H1 (cell line): ENCODE measurements around the gene PLEKHA1. TPM values are rescaled to one million over a fixed set of nuclear protein-coding genes. Genes with fewer than 3 reads are reported as not detected.

Experiments
- CTCF ChIA-PET: fragments of 300-600 bp; sonication (Branson Sonifier 250); formaldehyde crosslinking; loops from one replicate; lab custom pipeline; 2021; ENCODE audit not compliant: partially characterized antibody; lab: Charles Lee
- POLR2A ChIA-PET: fragments of 300-600 bp; sonication (Branson Sonifier 250); formaldehyde crosslinking; loops from one replicate; lab custom pipeline; 2021; ENCODE audit warnings: inconsistent platforms; ENCODE audit not compliant: partially characterized antibody; lab: Charles Lee
- DNase-seq, 2 experiments: peaks; one replicate each; pipeline versions ENCODE4 v3.0.0 to v3.0.0-alpha.2; 2010 to 2022; ENCODE audit warnings: low spot score in 2 of 2, low read depth in 1 of 2, mixed read lengths in 1 of 2
- FAIRE-seq: peaks from 2 replicates; lab custom pipeline; 2011; peaks lifted over from hg19 to GRCh38; lab: Jason Lieb, UNC
- H2AFZ ChIP-seq: 2 replicates; pipeline ENCODE4 v1.8.1; 2012; ENCODE audit warnings: low read length, inconsistent platforms
- H2AK5ac ChIP-seq: 2 replicates; pipeline ENCODE4 v1.6.1; 2013; ENCODE audit warnings: low read depth, low read length
- H2BK120ac ChIP-seq: replicated peaks from 2 replicates; pipeline ENCODE3; 2013; ENCODE audit warnings: low read depth, low read length, inconsistent platforms
- H2BK12ac ChIP-seq: 2 replicates; pipeline ENCODE4 v1.6.1; 2013; ENCODE audit warnings: low read depth, low read length
- H2BK15ac ChIP-seq: 2 replicates; pipeline ENCODE4 v1.6.1; 2013; ENCODE audit warnings: low read length
- H2BK20ac ChIP-seq: 2 replicates; pipeline ENCODE4 v1.6.1; 2013; ENCODE audit warnings: low read length
- H2BK5ac ChIP-seq: 2 replicates; pipeline ENCODE4 v1.6.1; 2013; ENCODE audit warnings: low read depth, low read length
- H3K14ac ChIP-seq: 2 replicates; pipeline ENCODE4 v1.6.1; 2013; ENCODE audit warnings: inconsistent platforms; ENCODE audit not compliant: insufficient read length
- H3K18ac ChIP-seq: 2 replicates; pipeline ENCODE4 v1.6.1; 2013; ENCODE audit warnings: low read length; ENCODE audit errors: extremely low read depth
- H3K23ac ChIP-seq: 2 replicates; pipeline ENCODE4 v1.6.1; 2013; ENCODE audit warnings: inconsistent platforms; ENCODE audit not compliant: insufficient read length
- H3K23me2 ChIP-seq: 2 replicates; pipeline ENCODE4 v1.6.1; 2013; ENCODE audit warnings: low read depth, low read length
- H3K27ac ChIP-seq: 2 replicates; pipeline ENCODE4 v1.6.1; 2011; ENCODE audit warnings: low read depth, low read length, inconsistent platforms
- H3K27me3 ChIP-seq, 4 experiments: replicated peaks in 1 of 4; 1 replicate in 1 of 4; 2 replicates in 3 of 4; pipeline versions ENCODE4 v1.6.1 to v1.8.1; 2011 to 2013; ENCODE audit warnings: low read length in 3 of 4, mild to moderate bottlenecking in 3 of 4, inconsistent platforms in 2 of 4, mixed read lengths in 2 of 4, moderate library complexity in 1 of 4; ENCODE audit not compliant: control insufficient read depth in 3 of 4, insufficient read depth in 3 of 4; ENCODE audit errors: extremely low read depth in 1 of 4
- H3K36me3 ChIP-seq, 4 experiments: 2 replicates each; pipeline versions ENCODE4 v1.6.1 to v1.8.1; 2011 to 2013; ENCODE audit warnings: mild to moderate bottlenecking in 4 of 4, low read length in 3 of 4, moderate library complexity in 2 of 4, control low read depth in 1 of 4, inconsistent platforms in 1 of 4; ENCODE audit not compliant: insufficient read depth in 4 of 4, control insufficient read depth in 2 of 4
- H3K4ac ChIP-seq: replicated peaks from 2 replicates; pipeline ENCODE3; 2013; ENCODE audit warnings: low read length, low read depth, mixed read lengths, inconsistent platforms; ENCODE audit not compliant: insufficient read length
- H3K4me1 ChIP-seq, 4 experiments: replicated peaks in 1 of 4; 1 replicate in 1 of 4; 2 replicates in 3 of 4; pipeline versions ENCODE4 v1.6.1 to v1.8.1; 2011 to 2013; ENCODE audit warnings: low read length in 3 of 4, inconsistent platforms in 2 of 4, mixed read lengths in 1 of 4; ENCODE audit not compliant: insufficient read depth in 4 of 4, control insufficient read depth in 3 of 4
- H3K4me2 ChIP-seq, 2 experiments: 2 replicates each; pipeline versions ENCODE4 v1.6.1 to v1.8.1; 2011 to 2013; ENCODE audit warnings: low read depth in 2 of 2, low read length in 2 of 2, control low read depth in 1 of 2, inconsistent platforms in 1 of 2, mild to moderate bottlenecking in 1 of 2; ENCODE audit not compliant: insufficient read depth in 1 of 2
- H3K4me3 ChIP-seq, 4 experiments: fragments of 200-600, 300-600 bp in 1 of 4; sonication (generic), shearing (Covaris generic), sonication (Bioruptor Twin) in 1 of 4; 2 replicates each; pipeline versions ENCODE4 v1.5.1 to v1.8.1; 2011 to 2016; ENCODE audit warnings: low read length in 4 of 4, low read depth in 3 of 4, control low read depth in 2 of 4, inconsistent platforms in 2 of 4, mild to moderate bottlenecking in 2 of 4, mixed read lengths in 1 of 4, moderate library complexity in 1 of 4; ENCODE audit not compliant: insufficient read depth in 2 of 4; ENCODE audit errors: extremely low read depth in 1 of 4
- H3K56ac ChIP-seq: replicated peaks from 2 replicates; pipeline ENCODE3; 2013; ENCODE audit warnings: low read depth, mild to moderate bottlenecking, mixed read lengths, low read length, inconsistent platforms; ENCODE audit not compliant: insufficient read length
- H3K79me1 ChIP-seq: 2 replicates; pipeline ENCODE4 v1.6.1; 2013; ENCODE audit warnings: low read depth, low read length, control low read depth
- H3K79me2 ChIP-seq, 2 experiments: 2 replicates each; pipeline versions ENCODE4 v1.6.1 to v1.8.1; 2012 to 2013; ENCODE audit warnings: low read length in 2 of 2, mild to moderate bottlenecking in 2 of 2, inconsistent platforms in 1 of 2; ENCODE audit not compliant: insufficient read depth in 2 of 2, control insufficient read depth in 1 of 2
- H3K9ac ChIP-seq, 4 experiments: replicated peaks in 1 of 4; 1 replicate in 1 of 4; 2 replicates in 3 of 4; pipeline versions ENCODE4 v1.6.1 to v1.8.1; 2011 to 2013; ENCODE audit warnings: low read depth in 3 of 4, low read length in 3 of 4, control low read depth in 2 of 4, mild to moderate bottlenecking in 2 of 4, moderate library complexity in 2 of 4, inconsistent platforms in 1 of 4; ENCODE audit errors: extremely low read depth in 1 of 4
- H3K9me3 ChIP-seq, 2 experiments: 2 replicates each; pipeline versions ENCODE4 v1.6.1 to v1.8.1; 2012 to 2013; ENCODE audit warnings: mild to moderate bottlenecking in 2 of 2, moderate library complexity in 2 of 2, control low read depth in 1 of 2, inconsistent platforms in 1 of 2, low read depth in 1 of 2, low read length in 1 of 2, mixed read lengths in 1 of 2; ENCODE audit not compliant: insufficient read depth in 2 of 2
- H4K20me1 ChIP-seq, 2 experiments: replicated peaks in 1 of 2; 2 replicates each; pipeline versions ENCODE3 to v1.8.1; 2011 to 2013; ENCODE audit warnings: inconsistent platforms in 2 of 2, low read length in 2 of 2, mild to moderate bottlenecking in 1 of 2; ENCODE audit not compliant: insufficient read depth in 2 of 2, control insufficient read depth in 1 of 2
- H4K5ac ChIP-seq: 2 replicates; pipeline ENCODE4 v1.6.1; 2013; ENCODE audit warnings: low read length, low read depth, mixed read lengths, inconsistent platforms; ENCODE audit not compliant: insufficient read length
- H4K8ac ChIP-seq: 2 replicates; pipeline ENCODE4 v1.8.0; 2013; ENCODE audit warnings: mild to moderate bottlenecking, moderate library complexity, low read length, inconsistent platforms; ENCODE audit not compliant: insufficient read depth; ENCODE audit errors: extremely low read depth
- H4K91ac ChIP-seq: replicated peaks from 2 replicates; pipeline ENCODE3; 2013; ENCODE audit warnings: low read length, mixed read lengths, inconsistent platforms; ENCODE audit not compliant: insufficient read length
- CEBPB ChIP-seq: IDR thresholded peaks from 2 replicates; pipeline ENCODE4 v1.6.1; 2012; ENCODE audit warnings: low read depth, low read length
- CTBP2 ChIP-seq: IDR thresholded peaks from 2 replicates; pipeline ENCODE4 v1.7.0; 2011; ENCODE audit warnings: borderline replicate concordance, mild to moderate bottlenecking, moderate library complexity, mixed read lengths, low read length; ENCODE audit not compliant: insufficient read depth, insufficient read length
- GTF2F1 ChIP-seq: IDR thresholded peaks from 2 replicates; pipeline ENCODE4 v1.6.1; 2012; ENCODE audit warnings: low read depth, low read length, improper control_type of control experiment, borderline replicate concordance
- HDAC6 ChIP-seq: IDR thresholded peaks from one replicate; pipeline ENCODE4 v1.7.1; 2012; ENCODE audit warnings: low read depth, mild to moderate bottlenecking, inconsistent platforms, low read length, moderate library complexity
- JUN ChIP-seq: IDR thresholded peaks from 2 replicates; pipeline ENCODE4 v1.6.1; 2011; ENCODE audit warnings: low read depth, mild to moderate bottlenecking, improper control_type of control experiment, low read length
- KDM4A ChIP-seq: IDR thresholded peaks from one replicate; pipeline ENCODE4 v1.7.1; 2012; ENCODE audit warnings: low read depth, mild to moderate bottlenecking, moderate library complexity, low read length, inconsistent platforms; ENCODE audit not compliant: severe bottlenecking
- MAX ChIP-seq: IDR thresholded peaks from 2 replicates; pipeline ENCODE4 v1.6.1; 2012; ENCODE audit warnings: inconsistent platforms
- POLR2AphosphoS5 ChIP-seq: IDR thresholded peaks from 2 replicates; pipeline ENCODE4 v1.6.1; 2011; ENCODE audit warnings: low read depth, low read length
- RBBP5 ChIP-seq: IDR thresholded peaks from 2 replicates; pipeline ENCODE4 v1.7.1; 2012; ENCODE audit warnings: low read depth, mild to moderate bottlenecking, inconsistent platforms, low read length, moderate library complexity, borderline replicate concordance
- RFX5 ChIP-seq: IDR thresholded peaks from 2 replicates; pipeline ENCODE4 v1.6.1; 2011; ENCODE audit warnings: low read depth, low read length, improper control_type of control experiment, borderline replicate concordance
- SIX5 ChIP-seq: IDR thresholded peaks from 2 replicates; pipeline ENCODE4 v1.6.1; 2011; ENCODE audit warnings: mild to moderate bottlenecking, low read depth, low read length
- SRF ChIP-seq: IDR thresholded peaks from 2 replicates; pipeline ENCODE4 v1.6.1; 2011; ENCODE audit warnings: mild to moderate bottlenecking, low read depth, low read length, moderate library complexity
- TEAD4 ChIP-seq: IDR thresholded peaks from 2 replicates; pipeline ENCODE4 v1.6.1; 2012; ENCODE audit warnings: low read depth, low read length, inconsistent platforms, mixed read lengths
- WGBS, 2 experiments: shearing (Covaris generic) in 1 of 2; methylation state at CpG; one replicate each; pipeline versions ENCODE4 v1.1.6 to v1.1.7; 2013 to 2015; ENCODE audit warnings: low lambda C conversion rate in 2 of 2, mixed read lengths in 2 of 2, inconsistent platforms in 1 of 2, low coverage in 1 of 2, missing lambda C conversion rate in 1 of 2; ENCODE audit not compliant: insufficient replicate concordance in 2 of 2, insufficient coverage in 1 of 2, insufficient read length in 1 of 2; ENCODE audit errors: extremely low coverage in 1 of 2, missing lambda C conversion rate in 1 of 2; 5-methylcytosine and 5-hydroxymethylcytosine counted together
- polyA plus RNA-seq, 7 experiments: library from polyadenylated mRNA; depleted of rRNA in 3 of 7; stranded (reverse) in 5 of 7; unstranded in 2 of 7; fragments of >200 nt in 5 of 7; fragments of 200-250 nt in 2 of 7; gene quantifications; 1 replicate in 5 of 7; 2 replicates in 1 of 7; 4 replicates in 1 of 7; pipeline versions ENCODE4 v1.2.1 to v1.2.3, GENCODE V29; 2011 to 2013; ENCODE audit warnings: missing spikeins in 2 of 7, mixed read lengths in 2 of 7
- total RNA-seq: library from RNA; stranded (reverse); fragmentation: NEBNext Ultra II Directional; extraction: Animal tissue kit (Norgen Biotek cat#: 25700); gene quantifications from 2 replicates; pipeline ENCODE4 v1.2.1, GENCODE V29; 2021

The PLEKHA1 gene
- total and polyA plus RNA-seq, 2 of the 8 experiments (the other 6 are each of a cell fraction or from before 2014, with no cell fraction given) = 15.6 to 39.7 TPM

- H4K91ac ChIP-seq = no peak overlapping the region
- H3K27me3 ChIP-seq = no peaks in the 10 kb centered on the region
- POLR2A ChIA-PET = no interaction called here
- H3K79me1 ChIP-seq = no peaks in the 10 kb centered on the region
- H2BK5ac ChIP-seq = no peak overlapping the region
- H3K56ac ChIP-seq = no peak overlapping the region
- H3K9ac ChIP-seq = no peak overlapping the region
- no peak overlapping the region for H3K27ac ChIP-seq
- no peaks in the 10 kb centered on the region for H3K79me2 ChIP-seq
- no peak overlapping the region for H4K5ac ChIP-seq
- no peak overlapping the region for H2BK20ac ChIP-seq
- H4K8ac ChIP-seq = no peak overlapping the region
- H2BK12ac ChIP-seq = no peak overlapping the region
- no peaks in the 10 kb centered on the region for H3K36me3 ChIP-seq
- CTCF ChIA-PET = interaction anchor here (0.5 to 0.9 kb wide), 2 partner anchors 84 to 193 kb away, joined by 3 to 4 read pairs; no protein-coding TSS in a partner anchor
- H3K4me1 ChIP-seq = peaks cover 0 to 3% (median 1%) of the 10 kb centered on the region in 4 experiments; a peak in 4 of 7 replicates
- WGBS, 2 experiments = 89% methylated on average over 6 of the region's 6 CpGs; no CpG with 5 or more reads in 1 of the 2 experiments
- H2BK15ac ChIP-seq = no peak overlapping the region
- H4K20me1 ChIP-seq = no peaks in the 10 kb centered on the region
- DNase-seq (peak in 1 of 2 experiments; percentile 20), FAIRE-seq (no peak)
- no peak overlapping the region for H3K14ac ChIP-seq
- H3K18ac ChIP-seq = no peak overlapping the region
- H2AK5ac ChIP-seq = no peak overlapping the region
- 0 out of 4 replicates have a peak, but pooled peaks cover 0 to 4% of the 10 kb centered on the region in 2 experiments for H3K9me3 ChIP-seq
- H3K23ac ChIP-seq = no peak overlapping the region
- no peak overlapping the region for H3K4ac ChIP-seq
- H3K23me2 ChIP-seq = no peaks in the 10 kb centered on the region; the same call in 1 of the 2 replicates
- no peak overlapping the region for H3K4me2 ChIP-seq
- H2AFZ ChIP-seq = no peak overlapping the region
- no peak overlapping the region for H3K4me3 ChIP-seq
- no peak overlapping the region for H2BK120ac ChIP-seq
- TF ChIP-seq CEBPB = no peak
- no peak for TF ChIP-seq RFX5
- TF ChIP-seq SRF = no peak
- TF ChIP-seq POLR2AphosphoS5 = no peak
- no peak for TF ChIP-seq TEAD4
- no peak for TF ChIP-seq SIX5
- no peak for TF ChIP-seq MAX
- TF ChIP-seq HDAC6 = no peak
- TF ChIP-seq CTBP2 = no peak
- TF ChIP-seq GTF2F1 = no peak
- TF ChIP-seq KDM4A = no peak
- no peak for TF ChIP-seq JUN
- TF ChIP-seq RBBP5 = no peak
Measured at GRCh38 chr10:122363722-122364463, 10.6 kb upstream of the PLEKHA1 start.
